HCT116 (cell line): ENCODE measurements around the gene GNB4.

Experiments
- CEBPB ChIP-seq: IDR thresholded peaks from 2 replicates; pipeline ENCODE4 v1.6.1; 2012; ENCODE audit warnings: low read depth
- MAX ChIP-seq: IDR thresholded peaks from 2 replicates; pipeline ENCODE4 v1.6.1; 2012
- POLR2AphosphoS5 ChIP-seq: IDR thresholded peaks from 2 replicates; pipeline ENCODE4 v1.6.1; 2011; ENCODE audit warnings: mild to moderate bottlenecking, low read depth, low read length, moderate library complexity

GRCh38 chr3:179418610-179419009 lies 32.7 kb downstream of the GNB4 start:
- no peak for TF ChIP-seq CEBPB
- TF ChIP-seq POLR2AphosphoS5, result no peak
- TF ChIP-seq MAX, result no peak
